ENCODE results near the gene CCSAP. TPM values are rescaled to one million over a fixed set of nuclear protein-coding genes. Genes with fewer than 3 reads are reported as not detected.

Gene CCSAP
- total RNA-seq, 1 experiment from 2014 or later: 9.5 TPM

DNA sequence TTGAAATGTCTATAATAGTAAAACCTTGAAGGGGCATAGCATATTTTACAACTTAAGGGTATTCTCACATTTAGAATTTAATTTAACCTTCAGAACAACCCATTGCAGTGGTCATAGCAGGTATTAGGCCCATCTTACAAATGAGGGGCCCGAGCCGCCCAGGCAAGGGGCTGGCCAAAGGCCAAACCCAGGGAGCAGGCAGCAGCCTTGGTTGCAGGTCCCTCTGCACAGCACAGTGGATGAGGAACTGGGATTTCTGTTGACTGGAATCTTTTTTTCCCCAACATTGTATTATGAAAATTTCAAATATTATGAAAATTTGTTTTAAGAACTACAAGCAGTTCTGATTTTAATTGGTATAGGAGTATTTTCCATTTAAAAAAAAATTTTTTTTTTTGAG is 33.2 kb downstream of the CCSAP start:
- Histone ChIP-seq H4K20me1 (ENCODE audit: low read length) (no peaks in the 10 kb centered on the region), H3K9ac (ENCODE audit: low read length) (no peak overlapping the region), H3K9me3 (ENCODE audit: low read length) (no peaks in the 10 kb centered on the region), H3K27ac (ENCODE audit: low read length) (no peak overlapping the region), H3K4me1 (ENCODE audit: insufficient read depth, low read length) (no peaks in the 10 kb centered on the region), H3K27me3 (ENCODE audit: low read length) (no peaks in the 10 kb centered on the region), H3K4me2 (ENCODE audit: low read length) (no peak overlapping the region), H3K79me2 (ENCODE audit: low read length) (no peaks in the 10 kb centered on the region), H3F3A (ENCODE audit: low read length, unreplicated experiment) (no peaks in the 10 kb centered on the region), H3K36me3 (ENCODE audit: low read depth, low read length) (peaks cover 9% of the 10 kb centered on the region; the same call in 1 of the 2 replicates), H3K4me3 (ENCODE audit: low read length) (no peak overlapping the region), H3K9me2 (replicated peaks; ENCODE audit: low read length) (no peaks in the 10 kb centered on the region), H2AFZ (ENCODE audit: low read length) (no peak overlapping the region)
- BruUV-seq (replicated peaks): no TSS peak
- CTCF ChIA-PET: no interaction called here
- ATAC-seq: no peak
- TF ChIP-seq EZH2phosphoT487 (IDR thresholded peaks at IDR 0.05; ENCODE audit: borderline replicate concordance, low read length) (no peak), EZH2 (IDR thresholded peaks at IDR 0.05; ENCODE audit: low read length, unreplicated experiment) (no peak)
- TF ChIP-seq, protein P1, sequence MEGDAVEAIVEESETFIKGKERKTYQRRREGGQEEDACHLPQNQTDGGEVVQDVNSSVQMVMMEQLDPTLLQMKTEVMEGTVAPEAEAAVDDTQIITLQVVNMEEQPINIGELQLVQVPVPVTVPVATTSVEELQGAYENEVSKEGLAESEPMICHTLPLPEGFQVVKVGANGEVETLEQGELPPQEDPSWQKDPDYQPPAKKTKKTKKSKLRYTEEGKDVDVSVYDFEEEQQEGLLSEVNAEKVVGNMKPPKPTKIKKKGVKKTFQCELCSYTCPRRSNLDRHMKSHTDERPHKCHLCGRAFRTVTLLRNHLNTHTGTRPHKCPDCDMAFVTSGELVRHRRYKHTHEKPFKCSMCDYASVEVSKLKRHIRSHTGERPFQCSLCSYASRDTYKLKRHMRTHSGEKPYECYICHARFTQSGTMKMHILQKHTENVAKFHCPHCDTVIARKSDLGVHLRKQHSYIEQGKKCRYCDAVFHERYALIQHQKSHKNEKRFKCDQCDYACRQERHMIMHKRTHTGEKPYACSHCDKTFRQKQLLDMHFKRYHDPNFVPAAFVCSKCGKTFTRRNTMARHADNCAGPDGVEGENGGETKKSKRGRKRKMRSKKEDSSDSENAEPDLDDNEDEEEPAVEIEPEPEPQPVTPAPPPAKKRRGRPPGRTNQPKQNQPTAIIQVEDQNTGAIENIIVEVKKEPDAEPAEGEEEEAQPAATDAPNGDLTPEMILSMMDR (conservative IDR thresholded peaks at IDR 0.05; ENCODE audit: low read depth, low read length): no peak
- POLR2A ChIA-PET (ENCODE audit: unreplicated experiment): no interaction called here
- intact Hi-C loops (cut with micrococcal nuclease): no loop called here
- DNase-seq: no peak

- no TSS peak for BruUV-seq (replicated peaks)
- Histone ChIP-seq H3K4me3 (ENCODE audit: low read length) (no peak overlapping the region), H3K79me2 (ENCODE audit: low read length) (no peaks in the 10 kb centered on the region), H3K36me3 (ENCODE audit: low read depth, low read length) (peaks cover 9% of the 10 kb centered on the region; the same call in 1 of the 2 replicates), H3F3A (ENCODE audit: low read length, unreplicated experiment) (no peaks in the 10 kb centered on the region), H3K4me1 (ENCODE audit: insufficient read depth, low read length) (no peaks in the 10 kb centered on the region), H3K9me2 (replicated peaks; ENCODE audit: low read length) (no peaks in the 10 kb centered on the region), H4K20me1 (ENCODE audit: low read length) (no peaks in the 10 kb centered on the region), H3K9ac (ENCODE audit: low read length) (no peak overlapping the region), H3K4me2 (ENCODE audit: low read length) (no peak overlapping the region), H3K27ac (ENCODE audit: low read length) (no peak overlapping the region), H3K9me3 (ENCODE audit: low read length) (no peaks in the 10 kb centered on the region), H3K27me3 (ENCODE audit: low read length) (no peaks in the 10 kb centered on the region), H2AFZ (ENCODE audit: low read length) (no peak overlapping the region)
- TF ChIP-seq EZH2 (IDR thresholded peaks at IDR 0.05; ENCODE audit: low read length, unreplicated experiment) (no peak), EZH2phosphoT487 (IDR thresholded peaks at IDR 0.05; ENCODE audit: borderline replicate concordance, low read length) (no peak)
- TF ChIP-seq, protein P1 (conservative IDR thresholded peaks at IDR 0.05; ENCODE audit: low read depth, low read length): no peak
- CTCF ChIA-PET: no interaction called here
- POLR2A ChIA-PET (ENCODE audit: unreplicated experiment): no interaction called here
- no peak for ATAC-seq
- no peak for DNase-seq
- intact Hi-C loops (cut with micrococcal nuclease): no loop called here
Measured at GRCh38 chr1:229309074-229309473, 33.8 kb downstream of the CCSAP start.

- Histone ChIP-seq H2AFZ (ENCODE audit: low read length) (no peak overlapping the region), H3K79me2 (ENCODE audit: low read length) (no peaks in the 10 kb centered on the region), H3K4me2 (ENCODE audit: low read length) (no peak overlapping the region), H3K9me3 (ENCODE audit: low read length) (no peaks in the 10 kb centered on the region), H3K4me3 (ENCODE audit: low read length) (no peak overlapping the region), H3K9me2 (replicated peaks; ENCODE audit: low read length) (no peaks in the 10 kb centered on the region), H3K36me3 (ENCODE audit: low read depth, low read length) (peaks cover 15% of the 10 kb centered on the region; the same call in 1 of the 2 replicates), H3K4me1 (ENCODE audit: insufficient read depth, low read length) (no peaks in the 10 kb centered on the region), H3F3A (ENCODE audit: low read length, unreplicated experiment) (no peaks in the 10 kb centered on the region), H4K20me1 (ENCODE audit: low read length) (no peaks in the 10 kb centered on the region), H3K27ac (ENCODE audit: low read length) (no peak overlapping the region), H3K9ac (ENCODE audit: low read length) (no peak overlapping the region), H3K27me3 (ENCODE audit: low read length) (no peaks in the 10 kb centered on the region)
- ChIA-PET POLR2A (ENCODE audit: unreplicated experiment) (no interaction called here), CTCF (no interaction called here)
- intact Hi-C loops (cut with micrococcal nuclease): no loop called here
- ATAC-seq: no peak
- no peak for DNase-seq
- BruUV-seq (replicated peaks): no TSS peak
- TF ChIP-seq, protein P1 (conservative IDR thresholded peaks at IDR 0.05; ENCODE audit: low read depth, low read length): no peak
- TF ChIP-seq EZH2phosphoT487 (IDR thresholded peaks at IDR 0.05; ENCODE audit: borderline replicate concordance, low read length) (no peak), EZH2 (IDR thresholded peaks at IDR 0.05; ENCODE audit: low read length, unreplicated experiment) (no peak)
Measured at GRCh38 chr1:229305392-229305791, 37.5 kb downstream of the CCSAP start.
